MM.1S (cell line): ENCODE data around the gene PPP1R9A.

Experiments used
- DNase-seq: peaks from one replicate; pipeline ENCODE4 v3.0.0-alpha.2; 2015
- H2AFZ ChIP-seq: fragments of 300-600 bp; sonication (generic); 2 replicates; pipeline ENCODE4 v1.6.0; 2016; ENCODE audit warnings: antibody characterized with exemption, low read length
- H3F3A ChIP-seq: fragments of 300-600 bp; sonication (generic); 2 replicates; pipeline ENCODE4 v1.6.1; 2016; ENCODE audit warnings: mild to moderate bottlenecking, antibody characterized with exemption, low read length, moderate library complexity, mixed read lengths; ENCODE audit not compliant: insufficient read depth
- H3K27ac ChIP-seq: fragments of 300-600 bp; sonication (generic); 2 replicates; pipeline ENCODE4 v1.5.1; 2016; ENCODE audit warnings: mild to moderate bottlenecking, low read length
- H3K27me3 ChIP-seq: fragments of 300-600 bp; sonication (generic); replicated peaks from 2 replicates; pipeline ENCODE4 v1.6.0; 2016; ENCODE audit warnings: low read length; ENCODE audit not compliant: insufficient read depth
- H3K36me3 ChIP-seq: fragments of 300-600 bp; sonication (generic); replicated peaks from 2 replicates; pipeline ENCODE4 v1.6.1; 2016; ENCODE audit warnings: mild to moderate bottlenecking, low read length, mixed read lengths; ENCODE audit not compliant: insufficient read depth
- H3K4me1 ChIP-seq: fragments of 300-600 bp; sonication (generic); 2 replicates; pipeline ENCODE4 v1.6.1; 2016; ENCODE audit warnings: low read length, mixed read lengths
- H3K4me2 ChIP-seq: fragments of 300-600 bp; sonication (generic); 2 replicates; pipeline ENCODE4 v1.6.0; 2016; ENCODE audit warnings: low read depth, low read length
- H3K4me3 ChIP-seq: fragments of 300-600 bp; sonication (generic); 2 replicates; pipeline ENCODE4 v1.5.1; 2016; ENCODE audit warnings: low read length, mixed read lengths
- H3K79me2 ChIP-seq: fragments of 300-600 bp; sonication (generic); 2 replicates; pipeline ENCODE4 v1.6.1; 2016; ENCODE audit warnings: mixed run types, low read length, mixed read lengths
- H3K9ac ChIP-seq: fragments of 300-600 bp; sonication (generic); 2 replicates; pipeline ENCODE4 v1.6.1; 2016; ENCODE audit warnings: low read length, mixed read lengths
- H3K9me2 ChIP-seq: fragments of 300-600 bp; sonication (generic); replicated peaks from 2 replicates; pipeline ENCODE4 v1.6.1; 2016; ENCODE audit warnings: mild to moderate bottlenecking, low read length, mixed read lengths; ENCODE audit not compliant: insufficient read depth
- H3K9me3 ChIP-seq: fragments of 300-600 bp; sonication (generic); replicated peaks from 2 replicates; pipeline ENCODE4 v1.6.1; 2016; ENCODE audit warnings: mild to moderate bottlenecking, low read length, mixed read lengths; ENCODE audit not compliant: insufficient read depth
- H4K20me1 ChIP-seq: fragments of 300-600 bp; sonication (generic); 2 replicates; pipeline ENCODE4 v1.6.1; 2016; ENCODE audit warnings: mild to moderate bottlenecking, low read length, moderate library complexity, mixed read lengths; ENCODE audit not compliant: insufficient read depth
- CTCF ChIP-seq: fragments of 300-600 bp; sonication (generic); IDR thresholded peaks from 2 replicates; pipeline ENCODE4 v1.5.1; 2016; ENCODE audit warnings: antibody characterized with exemption, low read length, mixed read lengths
- EZH2 ChIP-seq: fragments of 300-600 bp; sonication (generic); optimal IDR thresholded peaks from 2 replicates; pipeline ENCODE3; 2017; ENCODE audit warnings: low read depth, mild to moderate bottlenecking, antibody characterized with exemption, low read length, mixed read lengths
- EZH2phosphoT487 ChIP-seq: fragments of 300-600 bp; sonication (generic); IDR thresholded peaks from 2 replicates; pipeline ENCODE4 v1.6.1; 2018; ENCODE audit warnings: antibody characterized with exemption, low read length

Gene PPP1R9A

GRCh38 chr7:94969434-94970084, 62.2 kb downstream of the PPP1R9A start:
- Histone ChIP-seq H3K4me3 (no peak overlapping the region), H3K36me3 (no peaks in the 10 kb centered on the region), H4K20me1 (no peaks in the 10 kb centered on the region), H3K27ac (no peak overlapping the region), H3K9me2 (no peaks in the 10 kb centered on the region), H3K27me3 (no peaks in the 10 kb centered on the region), H3K4me2 (no peak overlapping the region), H3K4me1 (no peaks in the 10 kb centered on the region), H3K9ac (no peak overlapping the region), H3F3A (no peaks in the 10 kb centered on the region), H3K9me3 (no peaks in the 10 kb centered on the region), H2AFZ (no peak overlapping the region), H3K79me2 (no peaks in the 10 kb centered on the region)
- no peak for DNase-seq
- no peak for TF ChIP-seq EZH2phosphoT487
- TF ChIP-seq CTCF, result no peak
- TF ChIP-seq EZH2, result no peak

GRCh38 chr7:94970085-94970576, 62.7 kb downstream of the PPP1R9A start:
- Histone ChIP-seq H3K4me3 (no peak overlapping the region), H3K9ac (no peak overlapping the region), H3K9me2 (no peaks in the 10 kb centered on the region)

GRCh38 chr7:94971051-94971867, 63.9 kb downstream of the PPP1R9A start:
- no peaks in the 10 kb centered on the region for H3K27me3 ChIP-seq
- no peaks in the 10 kb centered on the region for H3K79me2 ChIP-seq
- no peaks in the 10 kb centered on the region for H4K20me1 ChIP-seq
- H2AFZ ChIP-seq, result no peak overlapping the region
- H3K9ac ChIP-seq, result no peak overlapping the region
- no peak for TF ChIP-seq EZH2phosphoT487
- no peak for TF ChIP-seq EZH2
- no peak for TF ChIP-seq CTCF
- H3K4me3 ChIP-seq, result no peak overlapping the region
- H3K4me1 ChIP-seq, result no peaks in the 10 kb centered on the region
- H3F3A ChIP-seq, result no peaks in the 10 kb centered on the region
- H3K27ac ChIP-seq, result no peak overlapping the region
- no peaks in the 10 kb centered on the region for H3K9me3 ChIP-seq
- no peak for DNase-seq
- no peak overlapping the region for H3K4me2 ChIP-seq
- no peaks in the 10 kb centered on the region for H3K9me2 ChIP-seq
- H3K36me3 ChIP-seq, result no peaks in the 10 kb centered on the region

More at GRCh38 chr7:94970085-94970576, 62.7 kb downstream of the PPP1R9A start:
- H3K4me1 ChIP-seq, result no peaks in the 10 kb centered on the region
- H4K20me1 ChIP-seq, result no peaks in the 10 kb centered on the region
- H3K4me2 ChIP-seq, result no peak overlapping the region
- H3F3A ChIP-seq, result no peaks in the 10 kb centered on the region
- H3K36me3 ChIP-seq, result no peaks in the 10 kb centered on the region
- H3K79me2 ChIP-seq, result no peaks in the 10 kb centered on the region
- no peak overlapping the region for H2AFZ ChIP-seq
- TF ChIP-seq CTCF, result no peak
- TF ChIP-seq EZH2, result no peak
- no peak for TF ChIP-seq EZH2phosphoT487
- DNase-seq, result no peak
- no peaks in the 10 kb centered on the region for H3K27me3 ChIP-seq
- no peaks in the 10 kb centered on the region for H3K9me3 ChIP-seq
- H3K27ac ChIP-seq, result no peak overlapping the region
